Endothelial cell of umbilical vein (primary cell): Measurements from ENCODE around the gene NIPA2.

ENCODE experiments used
- EZH2 ChIP-seq: IDR thresholded peaks from 2 replicates; pipeline ENCODE4 v1.6.1; 2012; ENCODE audit warnings: borderline replicate concordance, low read depth, mild to moderate bottlenecking, moderate library complexity, low read length, inconsistent platforms; ENCODE audit not compliant: severe bottlenecking
- FOS ChIP-seq: IDR thresholded peaks from 2 replicates; pipeline ENCODE4 v1.6.1; 2011; ENCODE audit warnings: mild to moderate bottlenecking, low read length, moderate library complexity, borderline replicate concordance; ENCODE audit not compliant: insufficient read depth
- GATA2 ChIP-seq: IDR thresholded peaks from 2 replicates; pipeline ENCODE4 v1.7.0; 2011; ENCODE audit warnings: low read depth, mild to moderate bottlenecking, moderate library complexity, mixed read lengths, low read length; ENCODE audit not compliant: insufficient read length, insufficient read depth
- JUN ChIP-seq: IDR thresholded peaks from 2 replicates; pipeline ENCODE4 v1.6.1; 2011; ENCODE audit warnings: borderline replicate concordance, low read depth; ENCODE audit not compliant: insufficient read length, insufficient read depth
- MAX ChIP-seq: IDR thresholded peaks from 2 replicates; pipeline ENCODE4 v1.6.1; 2011; ENCODE audit not compliant: insufficient read depth, insufficient read length
- MYC ChIP-seq: IDR thresholded peaks from one replicate; pipeline ENCODE4 v1.6.1; 2011; ENCODE audit warnings: mild to moderate bottlenecking, low read depth, low read length
- POLR2A ChIP-seq: IDR thresholded peaks from 2 replicates; pipeline ENCODE4 v1.6.1; 2012; ENCODE audit warnings: low read depth, mild to moderate bottlenecking, control low read depth, low read length
- POLR2AphosphoS5 ChIP-seq: IDR thresholded peaks from 2 replicates; pipeline ENCODE4 v1.6.1; 2012; ENCODE audit warnings: low read depth, mild to moderate bottlenecking, control low read depth, low read length, moderate library complexity; ENCODE audit not compliant: insufficient read depth
- TF ChIP-seq, protein P1 (sequence below), 2 donors: IDR thresholded peaks; 1 replicate in 1 of 2; 2 replicates in 1 of 2; pipeline ENCODE4 v1.5.1; 2011; ENCODE audit warnings: low read length in 2 of 2, mild to moderate bottlenecking in 2 of 2, moderate library complexity in 2 of 2, control low read depth in 1 of 2, inconsistent platforms in 1 of 2, low read depth in 1 of 2; ENCODE audit not compliant: insufficient read depth in 1 of 2; ENCODE audit errors: extremely low read depth in 1 of 2

GRCh38 chr15:22873841-22874240 is 35.4 kb downstream of the NIPA2 start:
- TF ChIP-seq, protein P1, sequence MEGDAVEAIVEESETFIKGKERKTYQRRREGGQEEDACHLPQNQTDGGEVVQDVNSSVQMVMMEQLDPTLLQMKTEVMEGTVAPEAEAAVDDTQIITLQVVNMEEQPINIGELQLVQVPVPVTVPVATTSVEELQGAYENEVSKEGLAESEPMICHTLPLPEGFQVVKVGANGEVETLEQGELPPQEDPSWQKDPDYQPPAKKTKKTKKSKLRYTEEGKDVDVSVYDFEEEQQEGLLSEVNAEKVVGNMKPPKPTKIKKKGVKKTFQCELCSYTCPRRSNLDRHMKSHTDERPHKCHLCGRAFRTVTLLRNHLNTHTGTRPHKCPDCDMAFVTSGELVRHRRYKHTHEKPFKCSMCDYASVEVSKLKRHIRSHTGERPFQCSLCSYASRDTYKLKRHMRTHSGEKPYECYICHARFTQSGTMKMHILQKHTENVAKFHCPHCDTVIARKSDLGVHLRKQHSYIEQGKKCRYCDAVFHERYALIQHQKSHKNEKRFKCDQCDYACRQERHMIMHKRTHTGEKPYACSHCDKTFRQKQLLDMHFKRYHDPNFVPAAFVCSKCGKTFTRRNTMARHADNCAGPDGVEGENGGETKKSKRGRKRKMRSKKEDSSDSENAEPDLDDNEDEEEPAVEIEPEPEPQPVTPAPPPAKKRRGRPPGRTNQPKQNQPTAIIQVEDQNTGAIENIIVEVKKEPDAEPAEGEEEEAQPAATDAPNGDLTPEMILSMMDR (IDR thresholded peaks at IDR 0.05; ENCODE audit: extremely low read depth in 1 of 2, insufficient read depth in 1 of 2, low read depth in 1 of 2, low read length in 2 of 2) = no peak
- TF ChIP-seq POLR2A = no peak
- no peak for TF ChIP-seq MYC
- TF ChIP-seq POLR2AphosphoS5 = no peak
- no peak for TF ChIP-seq EZH2
- TF ChIP-seq FOS = no peak
- no peak for TF ChIP-seq GATA2
- no peak for TF ChIP-seq MAX
- TF ChIP-seq JUN = no peak
